ENCODE measurements around the gene AMN1. TPM values are rescaled to one million over a fixed set of nuclear protein-coding genes. Genes with fewer than 3 reads are reported as not detected.
"Not testable (repeated sequence)": the region's sequence is repeated elsewhere in the genome, so short reads cannot be mapped to it uniquely, and the experiment has no call there.

The AMN1 gene
- polyA plus RNA-seq, 1 experiment = 4.2 TPM

DNA sequence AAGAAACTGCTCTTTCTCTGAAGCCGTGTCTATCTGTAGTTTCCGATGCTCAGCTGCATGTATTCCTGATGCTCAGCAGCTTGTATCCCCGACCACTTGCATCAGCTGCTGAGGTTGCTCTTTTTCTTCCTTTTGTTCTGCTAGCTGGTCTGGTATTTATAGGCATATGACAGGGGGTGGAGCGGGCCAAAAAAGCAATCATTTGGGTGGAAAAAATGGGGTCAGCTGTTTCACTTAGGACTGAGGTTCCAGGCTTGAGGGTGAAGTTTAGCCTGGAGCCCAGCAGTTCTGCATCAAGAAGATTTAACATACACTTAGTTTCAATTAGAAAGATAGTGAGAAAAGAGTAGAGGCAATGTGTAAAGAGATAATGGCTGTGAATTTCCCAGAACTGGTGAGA is 23.6 kb upstream of the AMN1 start:
- Histone ChIP-seq H3K4me3 (ENCODE audit: low read depth, low read length) (no peak overlapping the region), H3K27me3 (ENCODE audit: control insufficient read depth, insufficient read depth, low read length) (no peaks in the 10 kb centered on the region), H3K36me3 (ENCODE audit: control insufficient read depth, insufficient read depth, low read length) (no peaks in the 10 kb centered on the region)
- TF ChIP-seq, protein P1, sequence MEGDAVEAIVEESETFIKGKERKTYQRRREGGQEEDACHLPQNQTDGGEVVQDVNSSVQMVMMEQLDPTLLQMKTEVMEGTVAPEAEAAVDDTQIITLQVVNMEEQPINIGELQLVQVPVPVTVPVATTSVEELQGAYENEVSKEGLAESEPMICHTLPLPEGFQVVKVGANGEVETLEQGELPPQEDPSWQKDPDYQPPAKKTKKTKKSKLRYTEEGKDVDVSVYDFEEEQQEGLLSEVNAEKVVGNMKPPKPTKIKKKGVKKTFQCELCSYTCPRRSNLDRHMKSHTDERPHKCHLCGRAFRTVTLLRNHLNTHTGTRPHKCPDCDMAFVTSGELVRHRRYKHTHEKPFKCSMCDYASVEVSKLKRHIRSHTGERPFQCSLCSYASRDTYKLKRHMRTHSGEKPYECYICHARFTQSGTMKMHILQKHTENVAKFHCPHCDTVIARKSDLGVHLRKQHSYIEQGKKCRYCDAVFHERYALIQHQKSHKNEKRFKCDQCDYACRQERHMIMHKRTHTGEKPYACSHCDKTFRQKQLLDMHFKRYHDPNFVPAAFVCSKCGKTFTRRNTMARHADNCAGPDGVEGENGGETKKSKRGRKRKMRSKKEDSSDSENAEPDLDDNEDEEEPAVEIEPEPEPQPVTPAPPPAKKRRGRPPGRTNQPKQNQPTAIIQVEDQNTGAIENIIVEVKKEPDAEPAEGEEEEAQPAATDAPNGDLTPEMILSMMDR (IDR thresholded peaks at IDR 0.05; ENCODE audit: insufficient read depth, low read depth, low read length) = no peak
- no peak for DNase-seq (ENCODE audit: low read depth)
- CTCF ChIA-PET = no interaction called here
- POLR2A ChIA-PET = no interaction called here

DNA sequence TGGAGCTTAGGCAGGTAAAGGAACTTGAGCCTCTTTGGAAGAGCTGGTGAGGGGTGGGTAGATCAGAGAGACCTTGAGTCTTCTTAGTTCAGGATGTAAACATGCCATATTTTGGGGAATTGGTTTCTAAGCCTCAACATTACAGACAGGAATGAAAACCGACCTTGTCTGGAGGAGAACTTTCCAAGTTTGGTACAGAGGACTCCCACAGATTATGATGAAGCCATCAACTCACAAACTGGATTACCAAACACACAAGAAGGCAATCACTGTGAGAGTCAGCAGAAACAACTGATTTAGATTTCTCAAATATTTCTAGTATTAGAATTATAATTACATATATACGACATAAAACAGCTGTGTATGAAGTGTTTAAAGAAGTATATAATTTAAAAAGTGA is 22.3 kb upstream of the AMN1 start:
- CTCF ChIA-PET = no interaction called here
- TF ChIP-seq, protein P1 (IDR thresholded peaks at IDR 0.05; ENCODE audit: insufficient read depth, low read depth, low read length) = no peak
- POLR2A ChIA-PET = no interaction called here
- H3K27me3 ChIP-seq (ENCODE audit: control insufficient read depth, insufficient read depth, low read length) = no peaks in the 10 kb centered on the region
- no peaks in the 10 kb centered on the region for H3K36me3 ChIP-seq (ENCODE audit: control insufficient read depth, insufficient read depth, low read length)
- H3K4me3 ChIP-seq (ENCODE audit: low read depth, low read length) = no peak overlapping the region
- DNase-seq (ENCODE audit: low read depth) = no peak

DNA sequence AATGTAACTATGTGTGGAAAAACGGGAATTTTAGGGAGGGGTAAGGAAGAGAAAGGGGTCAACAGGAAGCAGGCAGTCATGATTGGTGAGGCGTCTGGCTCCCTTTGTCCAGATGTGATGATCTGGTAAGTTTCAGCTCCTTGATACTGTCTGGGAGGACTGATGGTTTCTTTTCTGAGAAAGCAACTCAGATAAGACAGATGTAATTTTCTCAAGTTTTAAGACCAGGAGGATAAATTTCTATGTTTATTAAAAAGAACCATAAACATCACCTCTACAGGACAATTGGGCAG is 21.9 kb upstream of the AMN1 start:
- Histone ChIP-seq H3K36me3 (ENCODE audit: control insufficient read depth, insufficient read depth, low read length) (no peaks in the 10 kb centered on the region), H3K27me3 (ENCODE audit: control insufficient read depth, insufficient read depth, low read length) (no peaks in the 10 kb centered on the region), H3K4me3 (ENCODE audit: low read depth, low read length) (no peak overlapping the region)
- no peak for DNase-seq (ENCODE audit: low read depth)
- POLR2A ChIA-PET = no interaction called here
- CTCF ChIA-PET = no interaction called here
- TF ChIP-seq, protein P1 (IDR thresholded peaks at IDR 0.05; ENCODE audit: insufficient read depth, low read depth, low read length) = no peak

DNA sequence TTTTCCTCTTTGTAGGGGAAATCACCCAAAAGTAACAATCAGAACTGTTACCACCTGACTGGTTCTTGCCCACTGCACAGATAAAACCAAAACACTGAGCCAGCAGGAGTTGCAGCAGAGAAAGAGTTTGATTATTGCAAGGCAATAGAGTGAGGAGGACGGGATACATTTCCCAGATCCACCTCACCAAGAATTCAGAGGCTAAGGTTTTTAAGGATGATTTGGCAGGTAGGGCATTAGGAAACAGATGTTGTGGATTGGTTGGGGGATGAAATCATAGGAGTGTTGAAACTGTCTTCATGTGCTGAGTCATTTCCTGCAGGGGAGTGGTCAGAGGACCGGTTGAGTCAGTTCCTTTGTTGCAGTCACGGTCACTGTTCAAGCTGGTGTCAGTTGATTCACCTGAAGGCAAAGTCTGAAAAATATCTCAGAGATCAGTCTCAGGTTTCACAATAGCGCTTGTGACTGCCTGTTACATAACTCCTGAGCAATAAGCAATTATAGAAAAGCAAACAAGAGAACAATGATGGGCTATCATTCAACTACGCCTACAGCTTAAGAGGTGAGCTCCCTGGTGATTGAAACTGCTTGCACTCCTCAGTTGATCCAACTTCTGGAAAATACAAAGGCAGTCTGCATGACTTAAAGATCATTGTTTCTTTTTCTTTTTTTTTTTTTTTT is 20.3 kb upstream of the AMN1 start:
- TF ChIP-seq, protein P1 (IDR thresholded peaks at IDR 0.05; ENCODE audit: insufficient read depth, low read depth, low read length) = no peak
- H3K4me3 ChIP-seq (ENCODE audit: low read depth, low read length) = no peak overlapping the region
- H3K27me3 ChIP-seq (ENCODE audit: control insufficient read depth, insufficient read depth, low read length) = no peaks in the 10 kb centered on the region
- H3K36me3 ChIP-seq (ENCODE audit: control insufficient read depth, insufficient read depth, low read length) = no peaks in the 10 kb centered on the region
- DNase-seq (ENCODE audit: low read depth) = peak; percentile 94
- ChIA-PET POLR2A (interaction anchor here (0.6 kb wide), 2 partner anchors 34 to 125 kb away, joined by 3 read pairs; no protein-coding TSS in a partner anchor), CTCF (interaction anchor here (1.3 kb wide), 1 partner anchor 12 kb away, joined by 3 read pairs; no protein-coding TSS in a partner anchor)

DNA sequence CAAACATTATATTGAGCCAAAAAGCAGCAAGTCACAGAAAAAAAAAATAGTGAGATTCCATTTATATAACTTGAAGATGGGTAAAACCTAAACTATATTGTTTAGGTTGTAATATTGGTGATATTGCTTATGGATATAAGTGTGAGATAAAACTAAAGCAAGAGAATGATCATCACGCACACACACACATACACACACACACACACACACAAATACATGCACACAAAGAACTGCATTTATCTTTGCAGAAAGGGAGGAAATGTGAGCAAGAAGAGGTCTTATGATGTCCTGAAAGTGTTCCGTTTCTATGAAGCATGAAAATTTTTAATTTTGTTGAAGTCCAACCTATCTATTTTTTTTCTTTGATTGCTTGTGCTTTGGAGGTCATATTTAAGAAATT is 16.4 kb upstream of the AMN1 start:
- TF ChIP-seq, protein P1 (IDR thresholded peaks at IDR 0.05; ENCODE audit: insufficient read depth, low read depth, low read length) = no peak
- no peaks in the 10 kb centered on the region for H3K27me3 ChIP-seq (ENCODE audit: control insufficient read depth, insufficient read depth, low read length)
- DNase-seq (ENCODE audit: low read depth) = no peak
- ChIA-PET POLR2A (no interaction called here), CTCF (no interaction called here)
- H3K36me3 ChIP-seq (ENCODE audit: control insufficient read depth, insufficient read depth, low read length) = no peaks in the 10 kb centered on the region
- no peak overlapping the region for H3K4me3 ChIP-seq (ENCODE audit: low read depth, low read length)

DNA sequence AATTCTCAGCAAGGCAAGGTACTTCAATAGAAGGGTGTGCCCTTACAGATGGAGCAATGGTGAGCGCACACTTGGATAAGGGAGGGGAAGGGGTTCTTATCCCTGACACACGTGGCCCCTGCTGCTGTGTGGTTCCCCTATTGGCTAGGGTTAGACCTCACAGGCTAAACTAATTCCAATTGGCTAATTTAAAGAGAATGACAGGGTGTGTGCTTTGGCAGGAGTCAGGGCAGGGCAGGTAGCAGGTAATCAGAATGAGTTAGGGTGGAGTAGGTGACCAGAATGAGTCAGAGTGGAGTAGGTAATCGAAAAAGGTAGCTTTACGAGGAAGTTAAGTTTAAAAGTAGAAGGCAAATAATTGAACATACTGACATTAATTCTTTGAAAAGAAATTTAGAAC is 15.5 kb upstream of the AMN1 start:
- H3K36me3 ChIP-seq (ENCODE audit: control insufficient read depth, insufficient read depth, low read length); POLR2A ChIA-PET: not testable (repeated sequence)

More for the DNA sequence above, 15.5 kb upstream of the AMN1 start:
- DNase-seq (ENCODE audit: low read depth); H3K27me3 ChIP-seq (ENCODE audit: control insufficient read depth, insufficient read depth, low read length); CTCF ChIA-PET; H3K4me3 ChIP-seq (ENCODE audit: low read depth, low read length): not testable (repeated sequence)
